ENCODE results near the gene FURIN.

Gene FURIN

GRCh38 chr15:90875549-90875981 lies 7.2 kb downstream of the FURIN start:
- ATAC-seq = no peak
- TF ChIP-seq TCF4 (CRISPR knock-in tag; IDR thresholded peaks at IDR 0.05; ENCODE audit: borderline replicate concordance) (no peak), CSRNP3 (CRISPR knock-in tag; IDR thresholded peaks at IDR 0.05) (no peak), ZFP30 (CRISPR knock-in tag; IDR thresholded peaks at IDR 0.05) (no peak), POU6F1 (CRISPR knock-in tag; IDR thresholded peaks at IDR 0.05; ENCODE audit: borderline replicate concordance, low read depth) (no peak), CSDC2 (CRISPR knock-in tag; IDR thresholded peaks at IDR 0.05) (no peak), ARNTL (CRISPR knock-in tag; IDR thresholded peaks at IDR 0.05; ENCODE audit: borderline replicate concordance, low read depth) (no peak), GLIS3 (CRISPR knock-in tag; IDR thresholded peaks at IDR 0.05) (no peak)

GRCh38 chr15:90876046-90876445 lies 7.7 kb downstream of the FURIN start:
- no peak for ATAC-seq
- no peak for TF ChIP-seq ZNF8 (CRISPR knock-in tag; IDR thresholded peaks at IDR 0.05)
- TF ChIP-seq RARB (CRISPR knock-in tag; IDR thresholded peaks at IDR 0.05) = no peak
- no peak for TF ChIP-seq ZNF70 (CRISPR knock-in tag; IDR thresholded peaks at IDR 0.05)
- no peak for TF ChIP-seq TOX (CRISPR knock-in tag; IDR thresholded peaks at IDR 0.05; ENCODE audit: borderline replicate concordance)
- TF ChIP-seq OSR1 (CRISPR knock-in tag; IDR thresholded peaks at IDR 0.05) = no peak
- TF ChIP-seq ZC3H10 (CRISPR knock-in tag; IDR thresholded peaks at IDR 0.05) = no peak

- ATAC-seq = no peak
- TF ChIP-seq PATZ1 (CRISPR knock-in tag; IDR thresholded peaks at IDR 0.05; ENCODE audit: borderline replicate concordance) (no peak), ISL1 (CRISPR knock-in tag; IDR thresholded peaks at IDR 0.05) (no peak), POU6F1 (CRISPR knock-in tag; IDR thresholded peaks at IDR 0.05; ENCODE audit: borderline replicate concordance, low read depth) (no peak), ZNF8 (CRISPR knock-in tag; IDR thresholded peaks at IDR 0.05) (no peak), ZNF565 (CRISPR knock-in tag; conservative IDR thresholded peaks at IDR 0.05; ENCODE audit: low read depth) (no peak), ZFP3 (CRISPR knock-in tag; IDR thresholded peaks at IDR 0.05) (no peak), GLIS3 (CRISPR knock-in tag; IDR thresholded peaks at IDR 0.05) (no peak), SNAI2 (CRISPR knock-in tag; IDR thresholded peaks at IDR 0.05) (no peak), TOX (CRISPR knock-in tag; IDR thresholded peaks at IDR 0.05; ENCODE audit: borderline replicate concordance) (no peak), CSRNP3 (CRISPR knock-in tag; IDR thresholded peaks at IDR 0.05) (no peak), TCF4 (CRISPR knock-in tag; IDR thresholded peaks at IDR 0.05; ENCODE audit: borderline replicate concordance) (no peak)
These were observed 8.3 kb downstream of the FURIN start for GRCh38 chr15:90876512-90877170.

GRCh38 chr15:90877315-90877714 lies 8.9 kb downstream of the FURIN start:
- TF ChIP-seq ZNF8 (CRISPR knock-in tag; IDR thresholded peaks at IDR 0.05) = no peak
- no peak for TF ChIP-seq ZNF565 (CRISPR knock-in tag; conservative IDR thresholded peaks at IDR 0.05; ENCODE audit: low read depth)
- no peak for TF ChIP-seq RARB (CRISPR knock-in tag; IDR thresholded peaks at IDR 0.05)
- no peak for TF ChIP-seq POU6F1 (CRISPR knock-in tag; IDR thresholded peaks at IDR 0.05; ENCODE audit: borderline replicate concordance, low read depth)
- TF ChIP-seq ARNTL (CRISPR knock-in tag; IDR thresholded peaks at IDR 0.05; ENCODE audit: borderline replicate concordance, low read depth) = no peak
- no peak for TF ChIP-seq ISL1 (CRISPR knock-in tag; IDR thresholded peaks at IDR 0.05)
- no peak for TF ChIP-seq ZFP30 (CRISPR knock-in tag; IDR thresholded peaks at IDR 0.05)
- no peak for TF ChIP-seq SNAI2 (CRISPR knock-in tag; IDR thresholded peaks at IDR 0.05)
- no peak for TF ChIP-seq CSDC2 (CRISPR knock-in tag; IDR thresholded peaks at IDR 0.05)
- no peak for TF ChIP-seq PPARA (CRISPR knock-in tag; IDR thresholded peaks at IDR 0.05; ENCODE audit: borderline replicate concordance)
- no peak for TF ChIP-seq TOX (CRISPR knock-in tag; IDR thresholded peaks at IDR 0.05; ENCODE audit: borderline replicate concordance)

More at GRCh38 chr15:90877315-90877714, 8.9 kb downstream of the FURIN start:
- ATAC-seq = no peak

Measured in SK-N-SH treated with all-trans-retinoic acid at 6 μM for 48 hours (cell line).